Fibroblast of skin of abdomen (primary cell): Measurements from ENCODE around the gene CMTM6.
"Not testable (repeated sequence)": the region's sequence is repeated elsewhere in the genome, so short reads cannot be mapped to it uniquely, and the experiment has no call there.

Source experiments
- DNase-seq: peaks from one replicate; pipeline ENCODE4 v3.0.0-alpha.2; 2013

CMTM6 gene

DNA sequence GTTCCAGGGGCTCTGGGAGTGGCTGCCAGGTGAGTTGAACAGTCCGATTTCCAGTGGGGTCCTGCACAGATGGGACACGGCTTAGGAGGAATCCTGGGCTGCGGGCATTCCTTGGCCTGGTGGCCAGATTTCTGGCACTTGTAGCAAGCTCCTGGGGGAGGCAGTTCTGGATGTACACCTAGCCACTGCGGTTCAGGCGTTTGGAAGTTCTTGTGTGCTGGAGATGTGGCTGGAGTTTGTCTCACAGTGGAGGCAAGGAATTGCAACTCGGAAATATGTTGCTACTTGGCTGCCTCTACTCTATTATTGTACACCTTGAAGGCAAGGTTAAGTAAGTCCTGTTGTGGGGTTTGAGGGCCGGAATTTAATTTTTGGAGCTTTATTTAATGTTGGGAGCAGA is 37.9 kb downstream of the CMTM6 start:
- DNase-seq = not testable (repeated sequence)

DNA sequence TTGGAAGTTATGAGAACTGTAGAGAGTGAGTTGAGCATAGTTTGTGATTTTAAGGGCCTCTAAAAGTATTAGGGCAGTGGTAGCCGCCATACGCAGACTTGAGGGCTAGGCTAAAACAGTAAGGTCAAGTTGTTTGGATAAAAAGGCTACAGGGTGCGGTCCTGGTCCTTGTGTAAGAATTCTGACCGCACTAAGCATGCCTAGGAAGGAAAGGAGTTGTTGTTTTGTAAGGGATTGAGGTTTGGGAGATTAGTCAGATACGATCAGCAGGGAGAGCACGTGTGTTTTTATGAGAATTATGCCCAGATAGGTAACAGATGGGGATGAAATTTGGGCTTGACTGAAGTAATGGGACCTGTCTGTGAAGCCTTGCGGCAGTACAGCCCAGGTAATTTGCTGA is 39.2 kb downstream of the CMTM6 start:
- DNase-seq = not testable (repeated sequence)

DNA sequence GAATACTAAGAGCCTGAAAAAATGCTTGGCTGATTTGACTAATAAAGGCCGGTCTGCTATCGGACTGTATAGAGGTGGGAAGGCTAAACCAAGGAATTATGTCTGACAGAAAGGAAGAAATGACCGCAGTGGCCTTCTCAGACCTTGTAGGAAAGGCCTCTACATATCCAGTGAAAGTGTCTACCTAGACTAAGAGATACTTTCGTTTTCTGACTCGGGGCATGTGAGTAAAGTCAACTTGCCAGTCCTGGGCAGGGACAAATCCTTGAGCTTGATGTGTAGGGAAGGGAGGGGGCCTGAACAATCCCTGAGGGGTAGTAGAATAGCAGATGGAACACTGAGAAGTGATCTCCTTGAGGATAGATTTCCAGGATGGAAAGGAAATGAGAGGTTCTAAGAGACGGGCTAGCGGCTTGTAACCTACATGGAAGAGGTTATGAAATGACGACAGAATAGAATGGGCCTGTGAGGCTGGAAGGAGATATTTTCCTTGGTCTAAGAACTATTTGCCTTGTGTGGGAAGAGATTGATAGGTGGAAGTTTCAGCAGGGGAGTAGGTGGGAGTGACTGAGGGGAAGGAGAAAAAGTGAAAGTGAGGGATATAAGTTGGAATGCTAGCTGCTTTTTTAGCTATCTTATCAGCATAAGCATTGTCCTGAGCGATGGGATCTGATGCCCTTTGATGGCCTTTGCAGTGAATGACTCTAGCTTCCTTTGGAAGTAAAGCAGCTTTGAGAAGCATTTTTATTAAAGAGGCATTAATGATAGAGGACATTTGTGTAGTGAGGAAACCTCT is 40.3 kb downstream of the CMTM6 start:
- not testable (repeated sequence) for DNase-seq

DNA sequence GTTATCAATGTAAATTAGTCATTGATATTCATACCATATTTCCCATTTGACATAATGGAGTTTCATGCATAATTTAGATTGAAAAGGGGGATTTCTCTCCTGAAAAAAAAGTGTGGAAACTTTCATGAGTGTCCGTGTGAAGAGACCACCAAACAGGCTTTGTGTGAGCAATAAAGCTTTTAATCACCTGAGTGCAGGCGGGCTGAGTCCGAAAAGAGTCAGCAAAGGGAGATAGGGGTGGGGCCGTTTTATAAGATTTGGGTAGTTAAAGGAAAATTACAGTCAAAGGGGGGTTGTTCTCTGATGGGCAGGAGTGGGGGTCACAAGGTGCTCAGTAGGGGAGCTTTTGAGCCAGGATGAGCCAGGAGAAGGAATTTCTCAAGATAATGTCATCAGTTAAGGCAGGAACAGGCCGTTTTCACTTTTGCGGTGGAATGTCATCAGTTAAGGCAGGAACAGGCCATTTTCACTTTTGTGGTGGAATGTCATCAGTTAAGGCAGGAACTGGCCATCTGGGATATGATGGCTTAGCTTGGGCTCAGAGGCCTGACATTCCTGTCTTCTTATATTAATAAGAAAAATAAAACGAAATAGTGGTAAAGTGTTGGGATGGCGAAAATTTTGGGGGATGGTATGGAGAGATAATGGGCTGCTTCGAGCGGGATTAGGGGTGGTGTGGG is 41.7 kb downstream of the CMTM6 start:
- DNase-seq = not testable (repeated sequence)

DNA sequence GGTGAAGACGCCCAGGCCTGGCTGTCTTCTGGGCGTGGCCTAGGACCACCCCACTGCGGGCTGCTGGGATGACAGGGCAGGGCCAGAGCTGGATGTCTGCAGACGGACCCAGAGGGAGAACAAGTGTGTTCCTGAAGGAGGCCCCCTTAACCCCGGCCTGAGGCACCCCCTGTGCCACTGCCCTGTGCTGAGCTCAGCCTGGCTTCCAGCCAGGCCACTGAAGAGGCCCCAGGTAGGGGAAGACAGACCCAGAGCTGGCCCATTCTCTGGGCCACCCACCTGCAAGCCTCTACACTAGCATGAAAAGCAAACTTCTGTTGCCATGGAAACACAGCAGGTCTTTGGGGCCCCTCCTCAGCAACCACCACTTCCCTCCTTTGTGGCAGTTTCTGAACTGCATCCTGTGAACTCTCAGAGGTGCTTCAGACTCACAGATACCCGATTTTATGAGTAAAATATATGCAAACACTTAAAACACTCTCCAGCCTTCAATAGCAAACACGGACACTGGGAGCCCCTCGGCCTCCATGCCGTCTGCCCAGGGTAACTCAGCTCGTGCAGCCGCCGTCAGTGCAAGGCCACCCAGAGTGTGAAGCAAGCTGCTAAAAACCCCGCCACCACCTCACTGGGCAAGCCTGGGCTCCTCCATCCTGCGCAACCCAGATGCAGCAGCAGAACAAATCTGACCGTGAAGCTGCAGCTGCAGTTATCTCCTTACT is 42.5 kb downstream of the CMTM6 start:
- DNase-seq = no peak

DNA sequence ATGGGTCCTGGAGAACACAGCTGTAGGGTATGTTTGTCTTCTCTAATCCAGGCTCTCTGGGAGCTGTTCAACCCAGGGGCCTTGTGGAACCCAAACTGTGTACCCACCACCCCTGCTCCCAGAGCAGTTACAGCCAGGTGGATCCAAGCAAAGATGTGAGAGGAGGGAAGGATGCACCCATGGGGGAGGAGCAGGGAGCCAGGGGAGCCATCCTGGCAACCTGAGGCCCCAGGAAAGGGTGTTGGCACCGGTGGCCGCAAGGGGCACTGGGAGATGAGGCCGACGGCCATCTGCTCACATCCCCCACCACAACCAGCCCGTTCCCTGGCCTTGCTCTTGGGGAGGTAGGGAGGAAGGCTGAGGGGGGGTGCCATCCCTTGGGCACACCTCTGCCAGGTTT is 43.2 kb downstream of the CMTM6 start:
- DNase-seq = no peak

DNA sequence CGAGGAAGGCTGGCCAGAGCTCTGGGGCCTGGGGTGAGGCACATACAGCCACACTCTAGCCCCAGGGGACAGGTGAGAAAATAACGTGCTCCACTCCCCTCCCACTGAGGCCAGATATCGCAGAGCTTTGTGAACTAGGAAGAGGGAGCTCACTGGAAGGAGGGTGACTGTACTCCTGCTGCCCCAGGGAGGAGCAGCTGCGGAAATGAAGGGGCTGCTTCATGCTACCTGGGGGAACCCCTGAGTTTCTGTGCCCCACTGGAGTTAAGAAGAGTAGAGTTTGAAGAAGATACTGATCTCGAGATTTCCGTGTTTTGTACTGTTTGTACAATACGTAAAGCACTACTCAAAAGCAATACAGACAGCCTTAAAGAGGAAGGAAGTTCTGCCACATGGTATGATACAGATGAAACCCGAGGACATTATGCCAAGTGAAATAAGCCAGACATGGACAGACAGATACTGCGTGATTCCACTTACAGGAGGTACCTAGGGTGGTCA is 44.6 kb downstream of the CMTM6 start:
- no peak for DNase-seq

DNA sequence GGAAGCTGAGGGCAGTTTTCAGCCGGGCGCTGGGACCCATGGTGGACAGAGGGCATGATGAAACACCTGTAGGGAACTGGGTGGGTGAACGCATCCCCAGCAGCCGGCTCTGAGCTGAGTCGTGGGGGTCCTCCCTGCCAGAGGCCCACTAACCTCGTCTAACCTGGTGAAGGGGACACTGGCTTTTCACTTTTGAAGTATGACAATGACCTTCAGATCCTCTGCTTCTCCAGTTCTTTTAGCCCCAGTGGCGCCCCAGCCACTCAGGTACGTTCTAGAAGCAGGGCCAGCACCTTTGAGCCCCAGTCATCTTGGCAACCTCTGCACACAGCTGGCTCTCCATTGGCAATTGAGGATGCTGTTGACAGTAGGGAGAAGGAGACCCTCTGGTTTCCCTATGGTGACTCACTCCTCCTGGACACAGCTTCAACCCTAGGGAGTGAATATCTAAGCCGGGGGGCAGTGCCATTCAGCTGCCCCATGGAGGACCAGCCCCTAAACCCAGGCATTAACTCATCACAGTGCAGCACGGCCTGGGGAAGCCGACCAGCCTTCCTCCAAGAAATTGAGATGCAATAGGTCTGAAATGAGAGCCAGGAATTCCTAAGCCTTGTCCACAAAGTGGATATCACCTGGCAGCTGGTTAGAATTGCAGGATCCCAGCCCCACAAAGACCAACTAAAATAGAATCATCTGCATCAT is 46.1 kb downstream of the CMTM6 start:
- DNase-seq = no peak

DNA sequence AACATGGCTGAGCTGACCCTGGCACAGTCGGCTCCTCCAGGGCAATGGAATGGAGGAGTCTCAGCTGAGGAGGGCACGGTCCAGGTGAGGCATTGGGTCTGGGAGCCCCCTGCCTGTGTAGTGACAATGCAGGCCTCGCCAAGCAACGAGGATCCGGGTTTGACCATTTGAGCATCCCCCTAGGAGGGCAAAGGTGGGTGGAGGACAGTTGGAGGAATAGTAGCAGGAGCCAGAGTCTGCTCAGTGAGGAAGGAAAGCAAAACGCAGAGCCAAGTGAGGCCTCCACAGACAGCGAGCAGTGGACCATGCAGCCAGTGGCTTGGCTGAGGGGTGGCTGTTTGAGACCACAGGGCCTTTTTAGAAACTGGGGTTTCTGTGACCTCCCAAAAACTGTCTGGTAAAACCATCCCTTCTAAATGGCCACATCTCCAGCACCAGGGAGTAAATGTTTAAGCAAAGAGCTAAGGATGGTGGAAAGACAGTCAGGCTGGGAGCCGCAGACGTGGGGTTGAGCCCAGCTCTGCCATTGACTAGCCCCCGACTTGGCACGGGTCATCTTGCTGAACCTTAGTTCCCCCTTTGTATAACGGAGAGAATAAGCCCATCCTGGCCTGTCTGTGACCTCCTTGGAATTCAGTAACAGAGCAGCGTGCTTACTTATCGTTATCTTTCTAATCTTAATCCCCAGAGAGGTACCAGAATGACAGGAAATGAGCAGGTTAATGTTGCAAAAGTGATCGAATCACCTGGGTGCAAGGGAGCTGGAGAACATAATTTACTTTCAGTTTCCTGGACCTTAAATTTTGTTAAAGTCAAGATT is 46.8 kb downstream of the CMTM6 start:
- DNase-seq = no peak

DNA sequence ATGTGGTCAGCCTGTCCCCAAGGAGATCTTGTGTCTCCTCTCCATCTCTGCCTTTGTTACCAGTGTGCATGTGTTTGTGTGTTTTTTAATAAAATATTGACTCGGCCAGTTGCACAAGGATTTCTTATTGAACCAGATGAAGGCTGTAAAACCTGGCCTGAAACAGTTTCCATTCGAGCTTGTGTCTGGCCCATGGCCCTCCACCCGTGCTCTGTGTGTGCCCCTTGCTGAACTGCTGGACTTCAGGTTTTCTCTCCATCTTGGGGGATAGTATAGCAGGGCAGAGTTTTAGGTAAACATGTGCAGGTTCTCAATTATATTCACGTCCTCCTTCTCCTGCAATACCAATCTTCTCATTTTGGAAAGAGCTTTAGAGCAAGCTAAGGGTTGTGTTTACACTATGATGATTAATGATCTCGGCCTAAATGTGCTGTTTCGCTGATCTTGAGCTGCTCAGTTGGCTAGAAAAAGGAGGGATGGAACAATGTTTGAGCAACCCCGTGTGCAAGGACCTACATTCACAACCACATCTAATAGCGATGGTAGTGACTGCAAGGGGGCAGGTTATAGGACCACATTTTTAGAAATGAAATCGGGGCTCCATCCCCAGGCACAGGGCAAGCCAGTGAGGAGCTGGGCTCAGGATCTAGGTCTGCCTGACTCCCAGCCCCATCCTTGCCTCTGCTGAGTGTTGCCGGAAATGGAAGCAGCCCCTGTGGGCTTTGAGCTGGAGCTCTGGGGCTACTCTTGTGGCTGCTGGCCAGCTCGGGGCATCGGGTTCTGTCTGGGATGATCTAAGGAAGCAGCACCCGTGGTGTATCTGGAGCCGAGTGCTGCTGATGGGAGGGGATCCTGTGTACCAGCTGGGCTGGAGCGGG is 47.7 kb downstream of the CMTM6 start:
- DNase-seq = no peak

DNA sequence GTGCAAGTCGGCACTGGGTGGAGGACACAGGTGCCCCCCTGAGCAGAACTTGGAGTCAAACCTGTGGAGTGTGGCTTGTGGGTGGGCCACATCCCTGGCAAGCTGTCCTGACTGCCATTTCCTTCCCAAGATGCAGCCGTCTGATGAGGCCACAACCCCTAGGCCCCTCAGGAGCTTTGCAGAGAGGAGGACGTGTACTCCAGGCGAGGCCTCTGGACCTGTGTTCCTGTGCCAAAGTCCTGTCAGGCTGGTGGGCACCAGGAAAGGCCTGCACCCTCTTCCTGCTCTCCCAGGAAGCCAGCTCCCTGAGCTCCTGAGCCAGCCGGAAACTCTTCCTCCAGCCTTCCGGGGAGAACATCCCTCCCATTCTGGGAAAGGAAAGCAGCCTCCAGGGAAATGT is 48.5 kb downstream of the CMTM6 start:
- no peak for DNase-seq

DNA sequence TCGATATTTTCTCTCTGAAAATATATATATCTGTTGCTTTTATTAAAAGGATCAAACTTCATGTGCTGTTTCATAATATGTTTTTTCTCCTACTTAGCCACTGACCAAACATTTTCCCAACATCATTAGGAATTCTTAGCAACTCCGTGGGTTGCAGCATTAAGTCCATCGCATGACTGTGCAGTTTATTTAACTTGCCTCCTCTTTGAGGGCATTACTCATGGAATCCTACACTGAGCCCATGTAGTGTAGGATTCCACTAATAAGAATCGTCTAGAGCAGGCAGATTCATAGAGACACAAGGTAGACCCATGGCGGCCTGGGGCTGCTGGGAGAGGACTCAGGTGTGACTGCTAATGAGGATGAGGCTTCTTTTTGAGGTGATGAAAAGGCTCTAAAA is 49.3 kb downstream of the CMTM6 start:
- DNase-seq = peak; percentile 59

DNA sequence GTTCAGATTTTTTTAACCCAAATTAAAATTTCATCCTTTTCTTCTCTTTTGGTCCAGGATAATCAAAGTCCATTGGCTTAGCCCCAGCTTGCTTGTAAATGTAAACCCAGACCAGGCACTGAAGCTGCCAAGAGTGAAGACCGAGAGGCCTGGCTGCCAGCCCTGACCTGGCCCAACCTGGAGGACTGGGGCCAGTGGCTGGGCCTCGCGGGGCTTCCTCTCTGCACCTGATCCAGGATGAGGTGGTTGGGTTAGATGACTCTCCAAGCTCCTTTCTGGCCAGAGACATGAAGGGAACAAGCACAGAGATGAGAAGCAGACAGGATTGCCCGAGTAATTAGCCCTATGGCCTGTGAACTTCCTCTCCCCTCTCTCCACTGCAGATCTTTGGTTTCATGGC is 50.6 kb downstream of the CMTM6 start:
- DNase-seq = no peak

DNA sequence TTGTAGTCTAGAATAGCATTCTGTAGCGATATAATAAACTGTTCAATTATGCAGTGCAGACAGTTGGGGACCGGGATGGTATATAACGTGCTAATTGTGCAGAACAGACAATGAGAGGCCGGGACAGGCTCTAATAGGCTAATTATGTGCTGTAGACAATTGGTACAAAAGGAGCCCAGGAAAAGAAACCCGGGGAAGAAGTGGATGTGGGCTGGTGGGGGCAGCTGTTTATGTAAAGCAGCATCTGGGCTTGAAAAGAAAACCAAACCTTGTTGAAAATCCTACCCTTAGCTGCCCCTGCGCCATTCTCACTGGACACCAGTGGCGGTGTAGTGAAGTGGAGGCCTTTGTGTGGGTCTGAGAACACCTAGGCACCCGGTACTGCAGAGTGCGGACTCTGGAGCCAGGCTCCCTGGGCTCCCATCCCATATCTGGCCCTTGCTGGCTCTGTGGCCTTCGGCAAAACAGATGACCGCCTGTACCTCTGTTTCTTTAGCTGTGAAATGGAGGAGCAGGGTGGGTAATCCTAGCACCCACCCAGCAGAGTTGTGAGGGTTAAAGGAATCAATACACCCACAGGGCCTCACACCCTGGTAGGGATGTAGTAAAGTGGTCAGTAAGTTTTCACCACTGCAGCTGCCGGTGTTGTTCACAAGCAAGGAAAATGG is 51.5 kb downstream of the CMTM6 start:
- no peak for DNase-seq

DNA sequence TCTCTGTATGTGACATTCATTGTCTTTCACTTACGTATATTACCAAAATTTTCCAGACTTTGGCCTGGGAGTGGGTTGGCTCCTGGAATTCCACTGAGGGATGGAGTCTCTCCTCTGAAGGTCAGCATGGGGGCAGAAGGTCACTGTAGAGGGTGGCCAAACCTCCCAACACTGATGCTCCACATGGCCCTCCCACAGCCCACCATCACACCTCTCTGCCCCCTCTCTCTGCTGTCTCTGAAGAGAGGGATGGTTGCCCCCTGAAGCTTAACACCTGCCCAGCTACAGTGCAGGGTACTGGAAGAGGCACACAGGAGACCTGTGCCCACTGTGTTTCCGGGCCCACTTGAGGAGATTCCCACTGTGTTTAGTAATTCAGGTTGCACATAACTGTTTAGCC is 52.2 kb downstream of the CMTM6 start:
- DNase-seq = no peak

DNA sequence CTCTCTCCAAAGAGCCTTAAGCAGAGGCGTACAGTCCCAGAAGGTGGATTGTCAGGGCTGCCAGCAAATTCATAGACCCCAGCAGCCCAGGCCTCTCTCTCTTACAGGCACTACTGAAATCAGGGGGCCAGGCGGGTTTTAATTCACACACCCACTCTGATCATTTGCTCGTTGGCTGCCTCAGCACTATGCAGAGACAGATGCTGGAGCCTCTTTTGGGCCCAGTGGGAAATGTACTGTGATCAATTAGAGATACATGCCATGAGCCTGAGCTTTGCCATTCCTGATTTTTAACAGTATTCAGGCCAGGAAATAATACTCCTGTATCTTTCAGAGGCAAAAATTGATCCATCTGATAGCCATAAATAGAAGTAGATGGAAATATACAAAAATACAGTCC is 53.0 kb downstream of the CMTM6 start:
- no peak for DNase-seq

DNA sequence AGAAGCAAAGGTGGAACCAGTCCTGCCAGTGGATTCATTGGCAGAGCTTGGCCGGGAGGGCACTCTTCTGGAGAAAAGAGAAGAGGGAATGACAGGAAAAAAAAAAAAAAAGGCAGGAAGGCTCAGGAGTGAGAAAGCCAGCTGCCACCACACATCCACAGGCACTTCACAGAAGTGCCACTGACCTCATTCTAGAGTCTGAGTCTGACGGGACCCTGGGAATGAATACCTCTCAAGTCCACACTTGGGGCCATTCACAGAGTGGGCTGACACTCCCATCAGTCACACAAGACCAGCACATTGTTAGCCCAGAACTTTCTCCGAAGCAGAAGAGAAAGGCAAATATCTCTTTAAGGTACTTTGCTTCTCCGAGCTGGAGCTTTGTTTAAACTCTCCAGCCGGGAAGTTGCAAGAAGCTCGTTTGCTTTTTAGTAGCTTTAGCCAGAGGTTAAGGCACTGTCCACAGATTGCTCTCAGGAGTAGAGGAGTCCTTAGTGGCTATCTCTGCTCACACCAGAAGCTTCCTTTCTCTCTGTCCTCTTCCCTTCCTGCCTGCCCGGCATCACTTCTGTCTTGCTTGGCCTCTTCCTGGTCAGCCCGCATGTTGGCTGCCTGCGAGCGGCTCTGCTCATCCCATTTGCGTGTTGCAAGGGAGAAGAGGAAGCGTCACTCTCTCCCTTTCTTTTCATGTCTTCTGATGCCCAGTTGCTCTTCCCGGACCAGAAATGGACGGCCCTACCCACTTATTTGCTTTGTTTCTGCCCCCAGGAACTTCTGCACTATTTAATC is 53.8 kb downstream of the CMTM6 start:
- no peak for DNase-seq

DNA sequence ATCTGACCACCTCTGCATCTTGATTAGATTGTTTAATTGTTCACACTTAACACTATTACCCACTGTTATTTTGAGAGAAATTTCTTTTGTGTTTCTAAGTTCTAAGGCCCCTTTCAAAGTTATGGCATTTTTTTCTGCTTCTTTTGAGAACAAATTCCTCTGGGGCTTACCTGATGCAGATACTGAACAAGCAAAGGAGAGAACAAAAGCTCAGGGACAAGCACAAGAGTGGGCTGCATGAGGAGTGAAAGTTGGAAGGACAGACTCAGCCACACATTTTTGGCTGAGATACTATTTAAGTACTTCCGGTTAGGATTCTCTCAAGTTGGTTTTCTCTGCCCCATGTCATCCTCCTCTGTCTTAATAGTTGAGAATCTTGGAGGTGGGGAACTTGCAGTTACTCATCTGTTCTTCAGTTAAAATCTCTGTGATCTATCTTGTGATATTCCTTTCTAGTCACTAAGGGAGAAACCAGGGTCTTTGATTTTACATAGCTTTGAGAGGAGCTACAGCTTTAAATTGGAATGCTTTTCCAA is 54.7 kb downstream of the CMTM6 start:
- DNase-seq = no peak

DNA sequence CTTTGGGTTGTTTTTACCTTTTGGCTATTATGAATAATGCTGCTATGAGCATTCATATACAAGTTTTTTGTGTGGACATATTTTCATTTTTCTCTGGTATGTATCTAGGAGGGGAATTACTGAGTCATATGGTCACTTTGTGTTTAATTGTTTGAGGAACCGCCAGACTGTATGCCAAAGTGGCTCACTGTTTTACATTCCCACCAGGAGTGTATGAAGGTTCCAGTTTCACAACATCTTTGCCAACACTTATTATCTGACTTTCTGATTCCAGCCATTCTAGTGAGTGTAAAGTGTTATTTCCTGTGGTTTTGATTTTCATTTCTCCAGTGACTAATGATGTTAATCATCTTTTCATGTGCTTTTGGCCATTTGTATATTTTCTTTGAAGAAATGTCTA is 59.2 kb downstream of the CMTM6 start:
- DNase-seq = peak; percentile 72
